Liver (tissue), 9 donors: ENCODE measurements around the gene DIDO1. TPM values are rescaled to one million over a fixed set of nuclear protein-coding genes. Genes with fewer than 3 reads are reported as not detected.

ENCODE experiments used
- DNase-seq: peaks from one replicate; pipeline ENCODE4 v3.0.0-alpha.2; 2017; ENCODE audit warnings: low spot score
- H3K27ac ChIP-seq, 2 donors: one replicate each; pipeline ENCODE4 v1.7.0; 2013; ENCODE audit warnings: inconsistent platforms in 2 of 2, low read length in 2 of 2, control low read depth in 1 of 2, low read depth in 1 of 2, mild to moderate bottlenecking in 1 of 2
- H3K27me3 ChIP-seq, 4 donors: one replicate each; pipeline versions ENCODE4 v1.6.1 to v1.7.0; 2013; ENCODE audit warnings: low read length in 3 of 4, inconsistent platforms in 1 of 4, mild to moderate bottlenecking in 1 of 4, moderate library complexity in 1 of 4; ENCODE audit not compliant: control insufficient read depth in 4 of 4, insufficient read depth in 4 of 4
- H3K36me3 ChIP-seq, 4 donors: one replicate each; pipeline versions ENCODE4 v1.6.1 to v1.7.0; 2013; ENCODE audit warnings: low read length in 3 of 4, mild to moderate bottlenecking in 3 of 4, low read depth in 1 of 4, moderate library complexity in 1 of 4; ENCODE audit not compliant: control insufficient read depth in 4 of 4, insufficient read depth in 3 of 4
- H3K4me1 ChIP-seq, 4 donors: one replicate each; pipeline versions ENCODE4 v1.6.1 to v1.7.0; 2013; ENCODE audit warnings: low read length in 3 of 4, mild to moderate bottlenecking in 3 of 4, moderate library complexity in 1 of 4; ENCODE audit not compliant: control insufficient read depth in 4 of 4, insufficient read depth in 4 of 4
- H3K4me3 ChIP-seq, 3 donors: one replicate each; pipeline versions ENCODE4 v1.6.1 to v1.7.0; 2013; ENCODE audit warnings: low read length in 3 of 3, control low read depth in 1 of 3, low read depth in 1 of 3, mild to moderate bottlenecking in 1 of 3
- H3K9ac ChIP-seq, 2 donors: one replicate each; pipeline ENCODE4 v1.7.0; 2013; ENCODE audit warnings: low read length in 2 of 2, mild to moderate bottlenecking in 2 of 2, moderate library complexity in 2 of 2, control low read depth in 1 of 2, low read depth in 1 of 2
- H3K9me3 ChIP-seq, 4 donors: one replicate each; pipeline versions ENCODE4 v1.6.1 to v1.7.0; 2013; ENCODE audit warnings: low read length in 3 of 4; ENCODE audit not compliant: control insufficient read depth in 4 of 4
- ATF3 ChIP-seq: IDR thresholded peaks from 2 replicates; pipeline ENCODE4 v1.6.1; 2016; ENCODE audit warnings: antibody characterized with exemption
- EGR1 ChIP-seq, 2 donors: IDR thresholded peaks; 2 replicates each; pipeline ENCODE4 v1.6.1; 2016 to 2018; ENCODE audit warnings: antibody characterized with exemption in 2 of 2, low read depth in 2 of 2
- FOXA1 ChIP-seq: IDR thresholded peaks from 2 replicates; pipeline ENCODE4 v1.6.1; 2016; ENCODE audit warnings: antibody characterized with exemption
- HNF4A ChIP-seq, 2 donors: conservative IDR thresholded peaks; 2 replicates each; pipeline ENCODE4 v1.6.1; 2016; ENCODE audit warnings: antibody characterized with exemption in 2 of 2, mild to moderate bottlenecking in 2 of 2
- JUND ChIP-seq, 2 donors: IDR thresholded peaks; 2 replicates each; pipeline ENCODE4 v1.6.1; 2016; ENCODE audit warnings: antibody characterized with exemption in 2 of 2
- MAX ChIP-seq: IDR thresholded peaks from 2 replicates; pipeline ENCODE4 v1.6.1; 2016; ENCODE audit warnings: antibody characterized with exemption
- NR2F2 ChIP-seq: IDR thresholded peaks from 2 replicates; pipeline ENCODE4 v1.6.1; 2016; ENCODE audit warnings: antibody characterized with exemption
- RAD21 ChIP-seq, 2 donors: IDR thresholded peaks; 2 replicates each; pipeline ENCODE4 v1.6.1; 2016; ENCODE audit warnings: antibody characterized with exemption in 2 of 2, mild to moderate bottlenecking in 2 of 2
- SP1 ChIP-seq: IDR thresholded peaks from 2 replicates; pipeline ENCODE4 v1.6.1; 2018; ENCODE audit warnings: antibody characterized with exemption, mild to moderate bottlenecking
- TAF1 ChIP-seq: conservative IDR thresholded peaks from 2 replicates; pipeline ENCODE4 v1.6.1; 2016; ENCODE audit warnings: antibody characterized with exemption, mild to moderate bottlenecking
- YY1 ChIP-seq: IDR thresholded peaks from 2 replicates; pipeline ENCODE4 v1.6.1; 2016; ENCODE audit warnings: antibody characterized with exemption, mild to moderate bottlenecking
- ZBTB33 ChIP-seq: IDR thresholded peaks from 2 replicates; pipeline ENCODE4 v1.6.1; 2016; ENCODE audit warnings: antibody characterized with exemption
- WGBS: extraction: QIAGEN DNeasy Blood & Tissue Kit; methylation state at CpG from one replicate; pipeline ENCODE4 v1.1.7; 2013; 5-methylcytosine and 5-hydroxymethylcytosine counted together
- polyA plus RNA-seq, 2 donors: library from polyadenylated mRNA; stranded (reverse) in 1 of 2; unstranded in 1 of 2; fragments of 200-250 nt in 1 of 2; fragments of >200 nt in 1 of 2; fragmentation: Nextera tagmentation in 1 of 2; extraction: Ambion mirVana in 1 of 2; gene quantifications; one replicate each; pipeline versions ENCODE4 v1.2.1 to v1.2.3, GENCODE V29; 2013 to 2015
- total RNA-seq, 2 donors: library from RNA; depleted of rRNA; stranded (reverse); fragments of >200 nt; gene quantifications; one replicate each; pipeline ENCODE4 v1.2.3, GENCODE V29; 2014
- TF ChIP-seq, protein P1 (sequence below): IDR thresholded peaks from 2 replicates; pipeline ENCODE4 v1.6.1; 2016; ENCODE audit warnings: antibody characterized with exemption, mild to moderate bottlenecking
- TF ChIP-seq, protein P2 (sequence below): fragments of 150-350 bp; IDR thresholded peaks from 2 replicates; pipeline ENCODE4 v1.5.1; 2017; ENCODE audit warnings: improper control_type of control experiment, low read depth, low read length; ENCODE audit not compliant: missing input control
- donor health status: healthy.
- donor health status: healthy.
- donor health status: healthy.
- donor health status: healthy.
- donor health status: healthy.

Gene DIDO1
- total and polyA plus RNA-seq, 4 donors = 10.1 to 43.1 (median 17.4) TPM

DNA sequence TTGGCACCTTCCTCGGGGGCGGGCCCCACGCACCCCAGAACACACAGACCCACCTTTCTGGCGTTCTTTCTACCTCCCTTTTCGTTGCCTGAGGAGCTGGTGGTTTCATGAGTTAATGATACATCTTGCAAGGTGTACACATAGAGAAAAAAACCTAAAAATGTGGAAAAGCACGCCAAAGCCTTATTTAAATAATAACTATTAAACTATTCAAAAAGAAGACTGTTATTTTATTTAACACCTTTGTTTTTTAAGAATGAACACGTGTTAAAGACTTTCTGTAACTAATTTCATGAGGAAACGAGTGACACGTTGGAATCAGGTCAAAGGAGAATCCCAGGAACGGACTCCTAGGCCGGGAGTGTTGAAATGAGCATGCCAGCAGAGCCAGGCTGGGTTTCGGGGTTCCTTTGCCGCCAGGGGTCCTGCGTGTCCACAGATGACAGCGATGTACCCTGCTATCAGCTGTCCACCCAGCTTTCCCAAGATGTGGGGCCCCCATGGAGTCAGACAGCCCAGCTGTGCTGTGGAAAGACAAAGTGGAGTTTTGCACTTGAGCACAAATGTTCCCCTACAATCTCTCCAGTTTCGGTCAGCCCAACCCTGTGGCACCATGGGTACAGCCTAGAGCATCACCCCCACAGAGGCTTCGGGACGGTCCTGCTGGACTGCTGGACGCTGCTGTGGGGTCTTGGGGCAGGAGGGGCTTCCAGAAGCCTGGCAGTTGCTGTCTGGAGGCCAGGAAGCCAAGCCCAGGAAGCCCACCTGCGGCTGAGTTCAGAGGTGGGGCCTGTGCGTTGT lies 42.3 kb upstream of the DIDO1 start:
- H3K27me3 ChIP-seq = peaks cover 0 to 2% (median 0%) of the 10 kb centered on the region in 4 donors

GRCh38 chr20:62967628-62968351 lies 41.5 kb upstream of the DIDO1 start:
- H3K36me3 ChIP-seq = peaks cover 16 to 37% (median 24%) of the 10 kb centered on the region in 4 donors
- no peak overlapping the region for H3K27ac ChIP-seq
- no peaks in the 10 kb centered on the region for H3K27me3 ChIP-seq
- DNase-seq = no peak
- TF ChIP-seq FOXA1 (no peak), MAX (no peak), NR2F2 (no peak), TAF1 (no peak), JUND (IDR thresholded peaks at IDR 0.05) (no peak), EGR1 (IDR thresholded peaks at IDR 0.05; ENCODE audit: low read depth in 2 of 2) (no peak), ZBTB33 (no peak), HNF4A (conservative IDR thresholded peaks at IDR 0.05) (no peak), ATF3 (no peak)
- TF ChIP-seq, protein P1, sequence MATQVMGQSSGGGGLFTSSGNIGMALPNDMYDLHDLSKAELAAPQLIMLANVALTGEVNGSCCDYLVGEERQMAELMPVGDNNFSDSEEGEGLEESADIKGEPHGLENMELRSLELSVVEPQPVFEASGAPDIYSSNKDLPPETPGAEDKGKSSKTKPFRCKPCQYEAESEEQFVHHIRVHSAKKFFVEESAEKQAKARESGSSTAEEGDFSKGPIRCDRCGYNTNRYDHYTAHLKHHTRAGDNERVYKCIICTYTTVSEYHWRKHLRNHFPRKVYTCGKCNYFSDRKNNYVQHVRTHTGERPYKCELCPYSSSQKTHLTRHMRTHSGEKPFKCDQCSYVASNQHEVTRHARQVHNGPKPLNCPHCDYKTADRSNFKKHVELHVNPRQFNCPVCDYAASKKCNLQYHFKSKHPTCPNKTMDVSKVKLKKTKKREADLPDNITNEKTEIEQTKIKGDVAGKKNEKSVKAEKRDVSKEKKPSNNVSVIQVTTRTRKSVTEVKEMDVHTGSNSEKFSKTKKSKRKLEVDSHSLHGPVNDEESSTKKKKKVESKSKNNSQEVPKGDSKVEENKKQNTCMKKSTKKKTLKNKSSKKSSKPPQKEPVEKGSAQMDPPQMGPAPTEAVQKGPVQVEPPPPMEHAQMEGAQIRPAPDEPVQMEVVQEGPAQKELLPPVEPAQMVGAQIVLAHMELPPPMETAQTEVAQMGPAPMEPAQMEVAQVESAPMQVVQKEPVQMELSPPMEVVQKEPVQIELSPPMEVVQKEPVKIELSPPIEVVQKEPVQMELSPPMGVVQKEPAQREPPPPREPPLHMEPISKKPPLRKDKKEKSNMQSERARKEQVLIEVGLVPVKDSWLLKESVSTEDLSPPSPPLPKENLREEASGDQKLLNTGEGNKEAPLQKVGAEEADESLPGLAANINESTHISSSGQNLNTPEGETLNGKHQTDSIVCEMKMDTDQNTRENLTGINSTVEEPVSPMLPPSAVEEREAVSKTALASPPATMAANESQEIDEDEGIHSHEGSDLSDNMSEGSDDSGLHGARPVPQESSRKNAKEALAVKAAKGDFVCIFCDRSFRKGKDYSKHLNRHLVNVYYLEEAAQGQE = no peak
- TF ChIP-seq, protein P2, sequence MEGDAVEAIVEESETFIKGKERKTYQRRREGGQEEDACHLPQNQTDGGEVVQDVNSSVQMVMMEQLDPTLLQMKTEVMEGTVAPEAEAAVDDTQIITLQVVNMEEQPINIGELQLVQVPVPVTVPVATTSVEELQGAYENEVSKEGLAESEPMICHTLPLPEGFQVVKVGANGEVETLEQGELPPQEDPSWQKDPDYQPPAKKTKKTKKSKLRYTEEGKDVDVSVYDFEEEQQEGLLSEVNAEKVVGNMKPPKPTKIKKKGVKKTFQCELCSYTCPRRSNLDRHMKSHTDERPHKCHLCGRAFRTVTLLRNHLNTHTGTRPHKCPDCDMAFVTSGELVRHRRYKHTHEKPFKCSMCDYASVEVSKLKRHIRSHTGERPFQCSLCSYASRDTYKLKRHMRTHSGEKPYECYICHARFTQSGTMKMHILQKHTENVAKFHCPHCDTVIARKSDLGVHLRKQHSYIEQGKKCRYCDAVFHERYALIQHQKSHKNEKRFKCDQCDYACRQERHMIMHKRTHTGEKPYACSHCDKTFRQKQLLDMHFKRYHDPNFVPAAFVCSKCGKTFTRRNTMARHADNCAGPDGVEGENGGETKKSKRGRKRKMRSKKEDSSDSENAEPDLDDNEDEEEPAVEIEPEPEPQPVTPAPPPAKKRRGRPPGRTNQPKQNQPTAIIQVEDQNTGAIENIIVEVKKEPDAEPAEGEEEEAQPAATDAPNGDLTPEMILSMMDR = no peak
- H3K9ac ChIP-seq = no peak overlapping the region
- H3K4me3 ChIP-seq = no peak overlapping the region
- 93% methylated on average over 27 of the region's 27 CpGs for WGBS
- peaks cover 5 to 18% (median 9%) of the 10 kb centered on the region in 4 donors for H3K4me1 ChIP-seq
- no peaks in the 10 kb centered on the region for H3K9me3 ChIP-seq

More for the DNA sequence above, 42.3 kb upstream of the DIDO1 start:
- WGBS = 49% methylated on average over 21 of the region's 21 CpGs
- Histone ChIP-seq H3K9me3 (no peaks in the 10 kb centered on the region), H3K9ac (no peak overlapping the region), H3K36me3 (peaks cover 16 to 29% (median 18%) of the 10 kb centered on the region in 4 donors), H3K27ac (peak overlapping the region in 1 of 2 donors; percentile 36), H3K4me3 (no peak overlapping the region), H3K4me1 (peaks cover 5 to 20% (median 10%) of the 10 kb centered on the region in 4 donors)
- no peak for DNase-seq
- TF ChIP-seq HNF4A (conservative IDR thresholded peaks at IDR 0.05) (peak; percentile 62 to 63), RAD21 (IDR thresholded peaks at IDR 0.05) (peak in 1 of 2 donors; percentile 6), MAX (no peak), YY1 (no peak), SP1 (peak; percentile 19)
